GM12864 (cell line): Measurements from ENCODE around the gene DFFB.

Source experiments
- DNase-seq: peaks from one replicate; pipeline ENCODE4 v3.0.0-alpha.2; 2011; ENCODE audit warnings: low read depth
- H3K4me3 ChIP-seq: 2 replicates; pipeline ENCODE4 v1.5.1; 2011; ENCODE audit warnings: mild to moderate bottlenecking, low read depth, low read length, control low read depth
- CTCF ChIP-seq: IDR thresholded peaks from 2 replicates; pipeline ENCODE4 v1.5.1; 2011; ENCODE audit warnings: low read depth, mild to moderate bottlenecking, moderate library complexity, low read length, control low read depth, inconsistent platforms; ENCODE audit errors: missing control alignments

DFFB gene

GRCh38 chr1:3892748-3893147 lies 35.5 kb downstream of the DFFB start:
- DNase-seq, result no peak
- no peak for TF ChIP-seq CTCF
- no peak overlapping the region for H3K4me3 ChIP-seq

GRCh38 chr1:3893190-3893589 lies 35.9 kb downstream of the DFFB start:
- no peak for TF ChIP-seq CTCF
- H3K4me3 ChIP-seq, result no peak overlapping the region
- no peak for DNase-seq

GRCh38 chr1:3894626-3895278 lies 37.5 kb downstream of the DFFB start:
- DNase-seq, result no peak
- no peak for TF ChIP-seq CTCF
- H3K4me3 ChIP-seq, result no peak overlapping the region

GRCh38 chr1:3895279-3895950 lies 38.1 kb downstream of the DFFB start:
- TF ChIP-seq CTCF, result no peak
- no peak for DNase-seq

GRCh38 chr1:3895951-3896325 lies 38.7 kb downstream of the DFFB start:
- DNase-seq, result no peak
- no peak overlapping the region for H3K4me3 ChIP-seq
- no peak for TF ChIP-seq CTCF

More at GRCh38 chr1:3895279-3895950, 38.1 kb downstream of the DFFB start:
- H3K4me3 ChIP-seq, result no peak overlapping the region

GRCh38 chr1:3896396-3897000 lies 39.2 kb downstream of the DFFB start:
- no peak for DNase-seq
- TF ChIP-seq CTCF, result no peak
- no peak overlapping the region for H3K4me3 ChIP-seq

- TF ChIP-seq CTCF, result no peak
- DNase-seq, result no peak
- no peak overlapping the region for H3K4me3 ChIP-seq
Observed at GRCh38 chr1:3898475-3898735, 41.1 kb downstream of the DFFB start.
